CD4-positive, alpha-beta T cell treated with Interferon gamma for 1 hour (primary cell): ENCODE results near the gene CLIC3.

ENCODE experiments used
- DNase-seq: peaks from one replicate; pipeline ENCODE4 v3.0.0-alpha.2; 2020

The CLIC3 gene

GRCh38 chr9:136997830-136998234 lies 1.5 kb upstream of the CLIC3 start:
- peak; percentile 56 for DNase-seq

GRCh38 chr9:136997371-136997770 lies 1.0 kb upstream of the CLIC3 start:
- DNase-seq, result no peak

GRCh38 chr9:136995772-136996311 lies 526 bp downstream of the CLIC3 start:
- DNase-seq, result no peak

- DNase-seq, result no peak
Measured at GRCh38 chr9:136995362-136995761, 1.0 kb downstream of the CLIC3 start.

- DNase-seq, result no peak
Measured at GRCh38 chr9:136994888-136995230, 1.5 kb downstream of the CLIC3 start.

GRCh38 chr9:136994180-136994887 lies 2.0 kb downstream of the CLIC3 start:
- DNase-seq, result no peak

- no peak for DNase-seq
Measured at GRCh38 chr9:136992819-136993369, 3.5 kb downstream of the CLIC3 start.

- peak; percentile 93 for DNase-seq
Measured at GRCh38 chr9:136991993-136992818, 4.2 kb downstream of the CLIC3 start, which contains the start of gene PAXX. Gene PAXX (plus strand): TSS chr9:136992422. CDS start chr9:136992444, 22 bp downstream.

GRCh38 chr9:136990242-136990911 lies 6.0 kb downstream of the CLIC3 start:
- no peak for DNase-seq

GRCh38 chr9:136988872-136989271 lies 7.5 kb downstream of the CLIC3 start:
- DNase-seq, result no peak

- no peak for DNase-seq
Measured at GRCh38 chr9:136985853-136986252, 10.5 kb downstream of the CLIC3 start.

- DNase-seq, result no peak
Measured at GRCh38 chr9:136985027-136985602, 11.3 kb downstream of the CLIC3 start.

- DNase-seq, result no peak
Measured at GRCh38 chr9:136984464-136985026, 11.8 kb downstream of the CLIC3 start.

GRCh38 chr9:136983656-136984314 lies 12.6 kb downstream of the CLIC3 start:
- DNase-seq, result no peak

- DNase-seq, result no peak
Measured at GRCh38 chr9:136983167-136983566, 13.2 kb downstream of the CLIC3 start.

- DNase-seq, result no peak
Measured at GRCh38 chr9:136982232-136983051, 13.9 kb downstream of the CLIC3 start, which contains the start of gene LCNL1. Gene LCNL1 (plus strand): TSS chr9:136982993. CDS start chr9:136983587, 594 bp downstream.

- no peak for DNase-seq
Measured at GRCh38 chr9:136981588-136982231, 14.7 kb downstream of the CLIC3 start.

GRCh38 chr9:136980669-136981478 lies 15.5 kb downstream of the CLIC3 start:
- no peak for DNase-seq
